OCI-M2 (cell line): ENCODE data around the gene MYO5C.
"Not testable (repeated sequence)": the region's sequence is repeated elsewhere in the genome, so short reads cannot be mapped to it uniquely, and the experiment has no call there.

ENCODE experiments used
- DNase-seq: peaks from one replicate; lab custom pipeline; 2025; ENCODE audit not compliant: unreplicated experiment; lab: John Stamatoyannopoulos, UW

MYO5C gene

GRCh38 chr15:52180196-52180835 is 115.3 kb downstream of the MYO5C start:
- no peak for DNase-seq

DNA sequence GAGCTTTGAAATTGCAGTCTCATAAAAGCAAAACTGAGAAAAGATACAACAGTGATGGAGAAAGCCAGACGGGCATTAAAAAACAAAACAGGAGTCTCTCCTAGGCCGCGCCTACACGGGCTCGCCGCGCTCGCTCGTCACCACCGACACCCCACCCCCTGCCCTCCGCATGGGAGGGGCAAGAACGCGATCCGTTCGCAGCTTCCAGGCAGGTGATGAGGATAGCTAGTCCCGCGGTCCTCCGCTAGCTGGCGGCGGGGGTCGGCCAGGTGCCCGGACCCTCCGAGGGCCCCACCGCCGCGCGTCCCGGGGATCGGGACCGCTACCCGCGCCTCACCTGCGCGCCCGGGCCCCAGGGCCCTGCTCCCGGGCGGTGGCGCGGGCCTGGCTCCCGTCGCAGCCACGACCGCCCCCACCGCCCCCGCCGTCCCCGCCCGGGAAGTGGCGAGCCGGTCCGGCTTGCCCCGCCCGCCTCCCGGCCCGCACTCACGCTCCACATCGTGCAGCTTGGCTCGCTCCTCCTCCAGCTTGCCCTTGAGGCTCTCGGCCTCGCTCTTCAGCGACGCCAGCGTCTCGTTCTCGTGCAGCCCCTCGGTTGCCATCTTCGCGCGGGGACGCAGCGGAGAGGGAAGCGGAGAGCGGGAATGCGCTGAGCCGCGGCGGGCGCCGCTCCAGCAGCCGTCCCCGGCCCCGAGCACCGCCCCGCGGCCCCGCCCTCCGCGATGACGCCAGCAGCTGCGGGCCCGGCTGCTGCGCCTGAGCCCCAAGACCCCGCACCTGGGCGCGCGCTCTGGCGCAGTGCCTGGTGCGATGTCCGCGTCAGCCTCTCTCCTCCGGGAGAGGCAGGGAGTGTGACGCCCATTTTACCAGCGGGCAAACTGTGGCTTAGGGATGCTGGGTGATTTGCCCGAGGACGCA is 116.1 kb downstream of the MYO5C start:
- no peak for DNase-seq

GRCh38 chr15:52178765-52179164 is 116.8 kb downstream of the MYO5C start:
- DNase-seq, result no peak

- DNase-seq, result no peak
These were observed 122.7 kb downstream of the MYO5C start for GRCh38 chr15:52172869-52173268.

DNA sequence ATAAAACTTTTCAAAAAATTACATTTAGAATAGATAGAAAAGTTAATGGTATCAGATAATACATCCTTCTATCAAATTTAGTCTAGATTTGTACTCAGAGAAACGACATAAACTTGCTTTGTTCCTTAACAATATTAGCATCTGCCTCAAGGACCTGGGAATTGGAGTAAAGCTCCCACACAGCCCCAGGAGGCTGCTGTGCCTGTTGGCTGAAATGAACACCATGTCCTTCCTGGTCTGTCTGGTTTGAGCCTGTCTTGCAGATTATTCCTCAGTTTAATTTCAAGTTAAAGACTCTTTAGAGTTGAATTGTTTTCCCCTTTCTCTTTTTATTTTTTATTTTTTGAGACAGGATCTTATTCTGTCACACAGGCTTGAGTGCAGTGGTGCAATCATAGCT is 123.8 kb downstream of the MYO5C start:
- no peak for DNase-seq

GRCh38 chr15:52171386-52171785 is 124.2 kb downstream of the MYO5C start:
- DNase-seq, result no peak

GRCh38 chr15:52170199-52170598 is 125.4 kb downstream of the MYO5C start:
- DNase-seq, result not testable (repeated sequence)

DNA sequence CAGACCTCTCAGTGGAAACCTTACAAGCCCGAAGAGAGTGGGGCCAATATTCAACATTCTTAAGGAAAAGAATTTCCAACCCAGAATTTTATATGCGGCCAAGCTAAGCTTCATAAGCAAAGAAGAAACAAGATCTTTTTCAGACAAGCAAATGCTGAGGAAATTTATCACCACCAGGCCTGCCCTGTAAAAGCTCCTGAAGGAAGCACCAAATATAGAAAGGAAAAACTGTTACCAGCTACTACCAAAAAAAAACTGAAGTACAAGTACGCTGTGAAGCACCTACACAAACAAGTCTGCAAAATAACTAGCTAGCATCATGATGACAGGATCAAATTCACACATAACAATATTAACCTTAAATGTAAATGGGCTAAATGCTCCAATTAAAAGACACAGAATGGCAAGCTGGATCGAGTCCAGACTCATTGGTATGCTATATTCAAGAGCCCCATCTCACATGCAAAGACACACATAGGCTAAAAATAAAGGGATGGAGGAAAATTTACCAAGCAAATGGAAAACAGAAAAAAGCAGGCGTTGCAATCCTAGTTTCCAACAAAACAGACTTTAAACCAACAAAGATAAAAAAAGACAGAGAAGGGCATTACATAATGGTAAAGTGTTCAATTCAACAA is 130.0 kb downstream of the MYO5C start:
- not testable (repeated sequence) for DNase-seq

DNA sequence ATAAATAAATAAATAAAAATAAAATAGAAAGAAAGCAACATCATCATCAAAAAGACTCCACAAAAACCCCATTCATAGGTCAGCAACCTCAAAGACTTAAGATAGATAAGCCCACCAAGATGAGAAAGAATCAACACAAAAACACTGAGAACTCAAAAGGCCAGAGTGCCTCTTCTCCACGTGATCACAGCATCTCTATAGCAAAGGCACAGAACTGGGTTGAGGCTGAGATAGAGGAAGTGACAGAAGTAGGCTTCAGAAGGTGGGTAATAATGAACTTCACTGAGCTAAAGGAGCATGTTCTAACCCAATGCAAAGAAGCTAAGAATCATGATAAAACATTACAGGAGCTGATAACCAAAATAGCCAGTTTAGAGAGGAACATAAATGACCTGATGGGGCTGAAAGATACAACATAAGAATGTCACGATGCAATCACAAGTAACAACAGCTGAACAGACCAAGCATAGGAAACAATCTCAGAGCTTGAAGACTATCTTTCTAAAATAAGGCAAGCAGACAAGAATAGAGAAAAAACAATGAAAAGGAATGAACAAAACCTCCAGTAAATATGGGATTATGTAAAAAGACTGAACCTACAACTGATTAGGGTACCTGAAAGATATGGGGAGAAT is 130.9 kb downstream of the MYO5C start:
- no peak for DNase-seq

GRCh38 chr15:52163321-52164190 is 132.0 kb downstream of the MYO5C start:
- no peak for DNase-seq

DNA sequence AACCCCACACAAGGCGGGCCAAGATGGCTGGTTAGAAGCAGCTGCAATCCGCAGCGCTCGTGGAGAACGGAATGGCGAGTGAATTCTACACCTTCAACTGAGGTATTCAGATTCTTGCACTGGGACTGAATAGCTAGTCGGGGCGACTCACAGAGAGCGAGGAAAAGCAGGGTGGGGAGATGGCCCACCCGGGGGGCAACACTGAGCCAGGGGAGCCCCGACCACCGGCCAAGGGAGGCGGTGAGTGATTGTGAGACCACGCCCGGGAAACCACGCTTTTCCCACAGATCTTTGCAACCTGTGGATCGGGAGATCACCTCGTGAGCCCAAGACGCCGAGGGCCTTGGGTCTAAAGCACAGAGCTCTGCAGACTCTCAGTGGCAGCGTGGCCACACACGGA is 132.7 kb downstream of the MYO5C start:
- DNase-seq, result no peak

DNA sequence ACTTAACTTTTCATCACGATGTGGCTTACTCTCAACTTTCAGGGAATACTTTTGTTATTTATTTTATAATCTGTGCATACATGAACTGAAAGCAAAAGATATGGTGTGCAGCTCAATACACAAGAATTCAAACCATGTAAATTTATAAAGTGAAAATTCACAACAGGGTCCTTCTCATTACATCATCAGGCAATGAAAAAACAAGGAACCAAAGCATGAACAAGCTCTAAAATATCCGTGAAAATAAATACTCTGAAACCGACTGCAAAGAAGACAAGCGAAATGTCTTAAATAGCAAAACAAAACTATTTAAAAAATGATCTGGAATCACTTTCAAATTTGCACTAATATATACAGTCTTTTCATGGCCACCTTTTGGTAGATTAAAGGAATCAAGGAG is 133.3 kb downstream of the MYO5C start:
- no peak for DNase-seq

GRCh38 chr15:52161406-52161966 is 134.1 kb downstream of the MYO5C start:
- no peak for DNase-seq

- no peak for DNase-seq
These were observed 136.0 kb downstream of the MYO5C start for GRCh38 chr15:52159645-52160044.

GRCh38 chr15:52158084-52158765 is 137.4 kb downstream of the MYO5C start:
- no peak for DNase-seq

DNA sequence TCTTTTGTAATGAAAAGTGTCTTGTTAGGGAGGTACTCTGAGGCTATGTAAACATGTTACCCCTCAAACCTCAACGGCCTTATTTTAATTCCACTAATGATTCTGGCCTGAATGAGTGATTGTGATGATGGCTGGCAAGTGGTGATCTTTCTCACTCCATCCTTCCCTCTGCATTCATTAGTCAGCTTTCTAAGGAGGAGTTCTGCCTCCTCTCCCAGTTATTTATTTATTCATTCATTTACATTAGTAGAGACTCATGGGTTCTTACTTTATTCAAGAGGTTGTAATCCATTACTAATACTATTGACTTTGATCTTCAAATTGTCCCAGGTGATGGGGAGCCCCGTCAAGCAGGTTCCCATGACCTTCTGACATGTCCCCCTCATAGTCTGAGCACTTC is 139.7 kb downstream of the MYO5C start:
- no peak for DNase-seq

DNA sequence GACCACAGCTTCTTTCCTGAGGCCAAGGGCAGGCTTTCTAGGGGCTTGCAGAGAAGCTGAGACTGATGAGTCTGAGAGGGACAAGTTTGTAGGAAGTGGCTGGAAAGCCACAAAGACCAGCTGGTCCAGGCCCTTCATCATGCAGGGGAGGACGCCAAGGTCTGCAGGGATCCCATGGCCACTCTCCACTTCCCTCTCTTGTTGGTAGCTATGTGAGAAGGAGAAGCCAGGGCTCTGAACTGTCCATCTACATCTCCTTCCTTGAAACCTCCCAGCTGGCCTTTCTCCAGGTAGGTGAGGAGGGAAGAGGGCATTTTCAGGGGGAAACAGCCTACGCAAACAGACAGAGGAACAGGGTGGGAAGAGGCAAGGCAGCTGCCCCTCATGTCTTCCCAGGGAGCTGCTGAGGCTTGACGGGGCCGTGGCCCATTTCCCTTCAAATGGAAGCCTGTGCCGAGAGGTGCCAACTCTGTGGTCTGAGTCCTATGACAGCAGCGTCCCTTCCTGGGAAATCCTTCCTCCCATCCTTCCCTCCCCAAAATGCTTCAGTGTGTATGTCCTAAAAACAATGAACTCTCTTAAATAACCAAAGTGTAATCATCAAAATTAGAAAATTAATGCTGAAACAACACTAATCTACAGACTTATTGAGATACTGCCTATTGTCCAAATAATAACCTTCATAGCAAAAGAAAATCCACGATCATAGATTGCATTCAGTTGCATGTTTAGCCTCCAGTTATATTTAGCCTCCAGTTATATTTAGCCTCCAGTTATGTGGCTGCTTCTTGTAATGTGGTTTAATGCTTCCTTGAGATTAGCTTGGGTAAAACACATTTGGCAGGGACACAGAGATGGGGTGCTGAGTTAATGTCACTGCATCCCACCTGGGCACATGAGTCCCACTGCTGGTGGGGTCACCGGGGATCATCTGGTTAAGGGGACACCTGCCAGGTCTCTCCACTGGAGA is 140.4 kb downstream of the MYO5C start:
- no peak for DNase-seq
